NCI-H82 (cell line): ENCODE data around the gene IGF2BP1.
"Not testable (repeated sequence)": the region's sequence is repeated elsewhere in the genome, so short reads cannot be mapped to it uniquely, and the experiment has no call there.

Source experiments
- DNase-seq: peaks from one replicate; lab custom pipeline; 2025; lab: John Stamatoyannopoulos, UW

IGF2BP1 gene

GRCh38 chr17:49101054-49101534 lies 103.9 kb downstream of the IGF2BP1 start:
- DNase-seq: no peak

GRCh38 chr17:49103360-49103759 lies 106.2 kb downstream of the IGF2BP1 start:
- not testable (repeated sequence) for DNase-seq

GRCh38 chr17:49104511-49105074 lies 107.4 kb downstream of the IGF2BP1 start:
- DNase-seq: no peak
